NOMO-1 (cell line): ENCODE results near the gene GMDS.

ENCODE experiments used
- DNase-seq, 2 experiments: peaks; one replicate each; lab custom pipeline; 2025; ENCODE audit not compliant: unreplicated experiment in 2 of 2; lab: John Stamatoyannopoulos, UW

GMDS gene

DNA sequence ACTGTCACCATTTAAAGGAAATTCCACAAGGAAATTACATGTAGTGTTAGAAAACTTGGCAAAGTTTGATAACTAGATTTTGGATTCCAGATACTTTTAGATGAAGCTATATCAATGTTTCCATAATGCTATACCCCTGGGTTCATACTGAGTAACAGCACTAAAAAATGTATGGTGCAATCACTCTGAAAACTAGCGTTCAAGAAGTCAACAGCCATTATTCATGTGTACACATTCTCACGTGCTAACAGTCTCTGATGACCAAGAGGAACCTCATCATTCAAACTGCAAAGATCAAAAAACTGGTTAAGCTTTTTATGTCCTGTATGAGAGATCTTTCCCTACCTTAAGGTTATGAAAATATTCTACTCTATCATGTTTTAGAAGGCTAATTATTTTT lies 197.6 kb downstream of the GMDS start:
- DNase-seq: peak; percentile 13 to 80

DNA sequence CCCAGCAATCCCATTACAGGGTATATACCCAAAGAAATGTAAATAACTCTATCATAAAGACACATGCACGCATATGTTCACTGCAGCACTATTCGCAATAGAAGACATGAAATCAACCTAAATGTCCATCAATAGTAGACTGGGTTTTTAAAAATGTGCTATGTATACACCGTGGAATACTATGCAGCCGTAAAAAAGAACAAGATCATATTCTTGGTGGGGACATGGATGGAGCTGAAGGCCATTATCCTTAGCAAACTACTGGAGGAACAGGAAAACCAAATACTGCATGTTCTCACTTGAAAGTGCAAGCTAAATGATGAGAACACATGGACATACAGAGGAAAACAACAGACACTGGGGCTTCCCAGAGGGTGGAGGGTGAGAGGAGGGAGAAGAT lies 201.2 kb downstream of the GMDS start:
- no peak for DNase-seq

DNA sequence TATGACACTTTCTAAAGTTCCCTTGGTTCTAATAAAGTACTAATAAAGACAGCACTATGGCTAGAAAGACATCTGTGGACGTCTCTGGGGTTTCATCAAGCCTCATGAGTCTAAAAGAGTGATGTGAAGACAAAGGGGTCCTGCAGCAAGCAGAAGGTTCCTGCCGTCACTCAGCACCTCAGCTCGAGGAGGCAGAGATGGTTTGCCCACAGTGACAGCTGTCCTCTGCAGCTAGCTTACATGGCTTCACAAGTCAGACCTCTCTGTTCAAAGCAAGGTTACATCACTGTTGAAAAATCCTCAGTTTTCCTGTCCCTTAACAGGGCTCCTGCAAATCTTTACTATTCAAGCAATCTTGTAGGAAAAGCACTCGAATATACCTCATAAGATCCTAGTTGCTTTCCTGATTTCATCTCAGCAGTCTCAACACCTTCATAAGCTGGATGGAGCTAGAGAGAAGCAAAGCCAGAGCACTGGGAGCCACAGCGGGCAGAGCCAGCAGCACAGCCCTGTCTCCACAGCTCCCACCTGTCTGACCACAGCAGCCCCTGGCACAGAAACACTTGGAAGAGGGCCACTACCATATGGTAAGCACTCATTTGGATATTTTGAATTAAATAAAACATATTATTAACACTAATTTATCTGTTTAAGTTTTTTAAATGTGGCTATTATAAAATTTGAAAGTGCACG lies 202.3 kb downstream of the GMDS start:
- no peak for DNase-seq

DNA sequence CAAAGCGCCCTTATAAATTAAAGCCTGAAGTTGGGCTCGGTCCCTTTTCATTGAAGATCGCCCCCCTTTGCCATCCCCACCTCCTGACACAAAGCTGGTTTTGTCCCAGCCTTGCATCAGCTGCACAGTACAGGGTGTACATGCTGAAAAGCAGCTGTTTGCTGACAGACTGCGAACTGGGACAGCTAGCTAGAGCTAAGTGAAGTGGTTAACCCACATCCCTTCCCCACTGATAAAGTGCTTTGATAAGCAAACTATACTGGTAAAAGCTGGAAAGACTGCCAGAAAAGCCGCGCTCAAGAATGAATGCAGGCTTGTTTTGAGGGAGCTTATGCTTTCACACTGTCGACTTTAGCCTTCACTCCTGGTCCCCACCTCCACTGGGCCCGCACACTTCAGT lies 207.3 kb downstream of the GMDS start:
- DNase-seq: no peak

DNA sequence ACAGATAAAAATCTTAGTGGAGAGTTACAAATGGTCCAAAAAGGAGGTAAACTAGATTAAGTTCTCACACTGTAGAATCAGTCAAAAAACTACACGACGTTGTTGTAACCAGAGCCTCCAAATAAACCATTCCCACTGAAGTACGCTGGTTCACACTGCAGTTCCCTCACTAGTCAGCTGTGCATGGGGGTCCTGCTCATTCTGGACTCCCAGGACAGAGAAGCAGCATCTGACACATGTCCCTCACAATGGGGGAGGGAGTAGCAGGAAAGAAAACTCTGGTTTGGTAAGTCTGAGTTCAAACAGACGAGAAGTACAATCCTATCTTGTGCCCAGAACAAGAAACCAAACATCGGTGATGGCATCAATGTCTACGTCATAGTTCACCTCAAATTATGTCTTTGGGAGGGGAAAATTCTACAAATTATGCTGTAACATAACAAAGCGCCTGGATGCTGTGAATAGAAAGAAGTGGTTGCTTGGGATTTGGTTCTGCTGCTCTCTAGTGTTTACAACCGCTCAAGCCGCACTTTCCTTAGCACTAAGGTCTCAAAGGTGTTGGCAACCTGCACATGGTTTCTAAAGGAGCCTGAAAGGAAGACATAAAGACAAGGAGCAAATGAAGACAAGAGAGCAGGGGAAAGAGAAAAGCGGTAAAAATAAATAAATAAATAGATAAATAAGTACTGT lies 208.0 kb downstream of the GMDS start:
- no peak for DNase-seq

DNA sequence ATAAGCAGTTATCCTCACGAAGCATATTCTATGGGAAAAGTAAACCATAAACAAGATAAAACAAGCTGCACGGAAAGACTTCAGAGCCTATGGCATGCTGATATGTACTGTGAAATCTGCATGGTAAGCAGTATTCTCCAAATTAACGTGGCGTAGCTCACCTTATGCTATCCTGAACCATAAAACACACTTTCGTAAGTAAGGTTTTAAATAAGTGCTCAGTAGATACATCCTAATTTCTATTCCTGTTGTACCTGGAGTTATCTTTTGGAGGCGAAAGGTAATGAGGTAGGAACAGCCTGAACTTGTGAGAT lies 208.7 kb downstream of the GMDS start:
- no peak for DNase-seq

DNA sequence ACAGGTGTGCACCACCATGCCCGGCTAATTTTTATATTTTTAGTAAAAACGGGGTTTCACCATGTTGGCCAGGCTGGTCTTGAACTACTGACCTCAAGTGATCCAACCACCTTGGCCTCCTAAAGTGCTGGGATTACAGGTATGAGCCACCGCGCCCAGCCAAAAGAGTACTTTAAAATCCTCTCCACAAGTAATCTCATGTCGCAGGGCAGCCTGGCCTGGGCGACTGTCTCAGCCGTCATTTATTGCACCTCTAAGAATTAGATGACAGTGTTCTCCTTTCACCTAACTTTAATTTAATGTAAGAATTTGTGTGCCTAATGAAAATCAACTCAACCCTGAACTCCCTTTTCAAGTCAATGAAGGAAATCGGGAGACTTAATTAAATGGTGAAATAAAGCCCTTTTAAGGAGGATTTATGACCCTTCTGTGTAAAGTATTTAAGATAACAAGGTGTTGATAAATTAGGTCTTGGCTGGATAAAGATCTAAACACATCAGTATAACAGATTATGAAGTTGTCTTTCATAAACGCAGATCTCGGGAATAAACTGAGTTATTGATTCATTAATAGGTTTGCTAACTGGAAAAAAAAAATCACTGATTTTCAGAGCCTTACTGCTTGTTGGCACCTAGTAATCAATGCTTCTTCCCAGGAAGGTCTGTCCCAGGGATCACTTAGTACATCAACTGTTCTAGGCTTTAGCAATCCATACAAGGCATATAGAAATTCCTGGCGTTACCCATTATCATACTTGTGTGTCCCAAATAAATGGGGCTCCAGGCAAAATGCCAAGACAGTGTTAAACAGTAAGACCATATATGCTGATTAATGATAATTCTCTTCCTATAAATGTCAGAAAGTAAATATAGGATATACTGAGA lies 209.3 kb downstream of the GMDS start:
- no peak for DNase-seq

DNA sequence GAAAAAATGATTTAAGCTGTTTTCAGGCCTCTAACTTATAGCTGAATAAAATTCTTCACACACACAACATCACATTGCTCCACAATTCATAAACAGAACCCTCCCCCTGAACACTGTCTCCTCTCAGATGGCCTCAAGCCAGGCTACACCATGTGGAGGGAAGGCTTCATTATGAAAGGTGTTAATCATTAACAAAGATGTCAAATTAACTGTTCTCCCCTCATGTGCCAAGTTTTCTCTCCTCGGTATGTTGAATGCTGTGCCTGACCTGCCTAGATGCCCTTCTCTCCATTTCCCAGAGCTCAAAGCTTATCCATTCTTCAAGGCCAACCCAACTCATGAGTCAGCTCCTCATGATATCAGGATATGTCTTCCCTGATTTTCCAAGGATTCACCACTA lies 210.4 kb downstream of the GMDS start:
- no peak for DNase-seq

DNA sequence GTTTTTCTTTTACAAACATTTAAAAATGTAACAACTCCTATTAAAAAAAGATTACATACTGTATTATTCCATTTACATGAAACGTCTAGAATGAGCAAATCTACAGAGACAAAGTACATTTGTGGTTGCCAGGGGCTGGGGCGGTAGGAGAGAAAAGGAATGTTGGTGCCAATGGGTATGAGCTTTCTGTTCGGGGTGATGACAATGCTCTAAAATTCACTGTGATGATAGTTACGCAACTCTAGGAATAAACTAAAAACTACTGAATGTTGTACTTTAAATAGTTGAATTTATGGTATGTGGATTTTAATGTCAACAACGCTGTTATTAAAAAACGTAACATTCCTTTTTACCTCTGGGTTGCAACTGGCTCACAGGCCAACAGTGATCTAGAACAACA lies 211.1 kb downstream of the GMDS start:
- no peak for DNase-seq

DNA sequence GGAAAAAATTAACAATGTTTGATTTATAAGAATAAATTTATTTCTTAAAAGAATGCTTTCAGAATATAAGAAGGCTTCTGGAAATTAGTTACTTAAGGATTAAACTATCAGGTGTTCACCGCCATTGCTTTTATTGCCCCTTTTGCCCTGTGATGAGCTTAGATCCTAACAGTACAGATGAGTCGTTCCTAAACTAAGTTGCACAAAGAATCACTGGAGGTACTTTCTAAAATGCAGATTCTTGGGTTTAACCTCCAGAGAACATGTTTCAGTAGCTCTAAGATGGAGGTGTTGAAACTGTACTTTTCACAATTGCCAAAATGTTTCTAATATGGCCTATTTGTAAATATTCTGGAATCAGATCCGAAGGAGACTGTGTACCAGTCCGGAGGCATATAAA lies 211.9 kb downstream of the GMDS start:
- no peak for DNase-seq

DNA sequence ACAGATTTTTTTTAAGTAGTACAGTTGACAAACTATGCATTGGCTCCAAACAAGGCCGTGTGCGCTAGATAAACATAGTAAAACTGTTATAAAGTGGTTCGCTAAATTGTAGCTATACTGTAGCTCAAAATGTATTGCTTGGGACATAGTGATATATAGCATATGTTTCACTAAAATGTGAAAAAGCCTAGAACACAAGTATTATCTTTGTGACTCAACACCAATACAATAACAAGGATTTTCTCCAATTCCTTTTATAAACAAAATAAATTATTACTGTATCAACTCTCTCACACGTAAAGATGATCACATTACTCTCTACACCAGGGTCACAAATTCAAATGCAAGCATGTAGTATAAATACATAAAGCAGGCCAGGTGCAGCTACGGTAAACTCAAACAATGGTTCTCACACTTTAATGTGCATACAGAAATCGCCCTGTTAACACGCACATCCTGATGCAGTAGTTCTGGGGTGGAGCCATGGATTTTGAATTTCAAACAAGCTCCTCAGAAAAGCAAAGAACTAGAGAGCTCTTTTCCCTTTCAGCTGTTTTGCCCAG lies 214.6 kb downstream of the GMDS start:
- no peak for DNase-seq

DNA sequence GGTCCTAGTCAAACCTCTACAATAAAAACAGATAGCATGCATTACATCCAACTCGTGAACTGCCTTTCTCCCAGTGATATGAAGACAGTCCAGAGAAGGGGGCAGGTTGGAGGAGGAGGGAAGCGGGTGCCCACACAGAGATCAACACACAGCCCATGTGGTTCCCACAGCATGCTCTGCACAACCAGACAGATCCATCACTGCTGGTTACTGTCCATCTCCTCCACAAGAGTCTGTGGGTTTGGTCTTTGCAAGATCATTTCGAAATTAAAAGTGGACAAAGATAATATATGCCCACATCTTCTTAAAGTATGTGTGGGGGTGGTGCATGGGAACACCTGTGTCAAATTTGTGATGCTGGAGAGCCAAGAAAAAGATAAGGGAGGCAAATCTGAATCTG lies 215.5 kb downstream of the GMDS start:
- DNase-seq: no peak

DNA sequence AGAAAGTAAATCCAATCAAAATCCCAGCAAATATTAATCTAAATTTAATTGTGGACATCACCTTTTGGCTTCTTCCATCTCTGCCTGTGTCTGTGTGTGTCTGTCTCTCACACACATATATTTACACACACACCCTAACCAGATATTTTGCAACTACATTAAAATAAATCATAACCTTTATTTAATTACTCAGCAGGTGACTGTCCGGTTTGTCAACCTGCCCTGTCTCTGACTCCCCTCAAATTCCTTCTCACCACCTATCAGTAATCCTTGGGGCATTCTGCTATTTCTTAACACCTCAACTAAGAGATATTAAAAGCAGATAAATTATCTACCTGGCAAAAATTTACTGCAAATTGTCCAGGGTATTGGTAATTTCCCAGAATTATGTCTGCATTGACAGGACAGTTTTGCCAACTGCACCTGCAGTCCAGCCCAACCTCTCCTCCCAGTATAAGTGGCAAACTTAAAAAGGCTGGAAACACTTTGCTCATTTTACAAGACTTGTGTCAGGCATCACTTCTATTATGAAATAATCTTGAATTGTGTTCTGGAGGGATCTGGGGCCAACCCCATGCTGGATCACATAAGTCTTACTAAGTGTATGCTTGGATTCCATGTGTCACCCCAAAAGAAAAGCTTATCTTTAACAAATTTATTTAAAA lies 216.1 kb downstream of the GMDS start:
- DNase-seq: no peak

DNA sequence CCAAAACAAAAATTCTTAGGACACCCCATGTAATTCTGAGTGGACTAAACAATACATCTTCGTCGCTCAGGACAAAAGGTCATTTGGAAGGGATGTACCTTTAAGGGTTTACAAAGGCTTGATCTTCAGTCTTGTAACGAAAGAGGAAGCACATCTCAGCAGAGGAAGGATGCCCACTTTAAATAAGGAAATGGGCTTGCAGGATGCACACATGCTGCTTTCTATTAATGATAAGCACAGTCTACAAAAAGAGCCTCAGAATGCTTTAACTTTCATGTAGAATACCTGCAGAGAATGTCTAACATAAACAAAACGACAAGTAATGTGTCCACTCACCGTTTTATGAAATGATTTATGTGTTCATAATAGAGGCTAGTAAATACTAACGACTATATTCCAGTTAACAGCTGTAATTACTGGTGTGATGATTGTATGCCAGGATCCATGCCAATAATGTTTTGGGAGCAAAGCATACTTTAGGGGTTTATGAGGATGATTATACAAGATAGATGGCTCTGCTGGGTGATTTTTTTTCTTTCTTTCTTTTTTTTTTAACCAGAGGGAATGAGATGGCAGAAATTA lies 216.9 kb downstream of the GMDS start:
- DNase-seq: peak; percentile 1 to 85

DNA sequence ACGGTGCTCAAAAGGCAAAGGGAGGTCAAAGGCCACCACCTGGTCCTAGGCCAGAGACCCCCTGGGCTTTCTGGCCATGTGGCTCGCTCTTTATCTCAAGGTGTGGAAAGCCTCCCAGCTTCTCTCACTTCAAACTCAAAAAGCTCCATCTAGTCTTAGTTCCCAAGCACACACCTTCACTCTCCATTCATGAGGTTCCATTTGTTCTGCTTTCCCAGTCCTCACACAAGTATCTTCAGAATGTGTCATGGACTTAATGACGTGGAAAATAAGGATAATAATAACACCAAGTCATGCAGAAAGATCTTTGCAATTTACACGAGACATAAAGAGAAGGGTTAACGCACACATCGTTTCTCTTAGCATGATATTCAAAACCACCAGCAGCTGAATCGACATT lies 219.3 kb downstream of the GMDS start:
- no peak for DNase-seq

DNA sequence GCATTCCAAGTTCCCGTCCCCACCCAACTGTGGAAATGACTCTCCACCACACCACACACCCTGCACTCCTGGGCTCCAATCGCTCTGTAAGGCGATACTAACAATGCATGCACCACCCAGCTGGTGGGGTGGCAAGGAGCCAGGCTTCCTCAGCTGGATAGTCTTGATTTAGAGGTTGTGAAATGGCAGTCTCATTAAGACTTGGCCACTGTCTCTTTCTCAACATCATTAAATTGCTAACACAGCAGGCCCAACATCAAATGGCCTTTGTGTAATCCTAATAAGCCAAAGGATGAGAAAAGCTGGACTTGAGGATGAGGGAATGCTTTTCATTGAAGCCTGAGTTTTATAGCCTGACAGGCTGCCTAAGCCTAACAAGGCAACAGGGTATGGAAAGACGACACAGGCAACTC lies 223.7 kb downstream of the GMDS start:
- DNase-seq: peak; percentile 69 to 71

DNA sequence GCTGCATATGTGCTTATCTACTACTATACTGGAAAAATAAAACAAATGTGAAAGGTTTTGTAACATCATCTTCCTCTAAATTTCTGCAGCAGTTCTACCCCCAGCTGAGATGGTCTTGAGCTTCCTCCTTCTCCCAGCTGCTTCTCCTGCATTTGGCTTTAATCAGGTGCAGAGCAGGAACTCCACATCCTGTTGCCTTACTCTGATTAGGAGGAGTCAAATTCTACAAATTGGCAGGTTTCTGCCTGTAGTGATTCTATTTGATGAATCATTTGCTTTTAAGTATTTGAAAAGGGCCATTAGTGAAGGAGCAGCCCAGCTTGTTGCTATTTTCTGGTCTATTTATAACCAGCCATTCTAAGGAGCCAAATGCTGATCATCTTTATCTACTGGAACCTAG lies 224.5 kb downstream of the GMDS start:
- DNase-seq: peak; percentile 36 to 70

DNA sequence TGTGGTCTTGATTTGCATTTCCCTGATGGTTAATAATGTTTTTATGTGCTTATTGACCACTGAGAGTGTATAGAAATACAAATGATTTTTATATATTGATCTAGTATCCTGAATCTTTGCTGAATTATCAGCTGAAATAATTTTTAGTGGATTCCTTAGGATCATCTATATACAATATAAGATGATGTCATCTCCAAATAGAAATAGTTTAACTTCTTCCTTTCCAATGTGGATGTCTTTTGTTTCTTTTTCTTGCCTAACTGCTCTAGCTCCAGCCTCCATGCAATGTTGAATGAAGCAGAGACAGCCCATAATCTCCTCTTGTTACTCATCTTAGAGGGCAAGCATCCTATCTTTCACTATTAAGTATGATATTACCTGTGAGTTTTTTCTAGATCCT lies 226.4 kb downstream of the GMDS start:
- DNase-seq: no peak

DNA sequence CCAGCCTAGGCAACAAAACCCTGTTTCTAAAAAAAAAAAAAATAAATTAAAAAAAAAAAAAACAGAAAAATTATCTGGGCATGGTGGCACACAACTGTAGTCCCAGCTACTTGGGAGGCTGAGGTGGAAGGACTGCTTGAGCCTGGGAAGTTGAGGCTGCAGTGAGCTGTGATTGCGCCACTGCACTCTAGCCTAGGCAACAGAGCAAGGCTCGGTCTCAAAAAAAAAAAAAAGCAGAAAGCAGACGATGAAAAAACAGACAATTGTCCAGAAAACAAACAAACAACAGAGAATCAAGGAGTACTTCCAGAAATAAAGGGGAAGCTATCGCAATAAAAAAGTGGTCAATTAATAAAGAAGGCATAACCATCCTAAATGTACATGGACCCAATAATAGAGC lies 229.4 kb downstream of the GMDS start:
- DNase-seq: no peak

DNA sequence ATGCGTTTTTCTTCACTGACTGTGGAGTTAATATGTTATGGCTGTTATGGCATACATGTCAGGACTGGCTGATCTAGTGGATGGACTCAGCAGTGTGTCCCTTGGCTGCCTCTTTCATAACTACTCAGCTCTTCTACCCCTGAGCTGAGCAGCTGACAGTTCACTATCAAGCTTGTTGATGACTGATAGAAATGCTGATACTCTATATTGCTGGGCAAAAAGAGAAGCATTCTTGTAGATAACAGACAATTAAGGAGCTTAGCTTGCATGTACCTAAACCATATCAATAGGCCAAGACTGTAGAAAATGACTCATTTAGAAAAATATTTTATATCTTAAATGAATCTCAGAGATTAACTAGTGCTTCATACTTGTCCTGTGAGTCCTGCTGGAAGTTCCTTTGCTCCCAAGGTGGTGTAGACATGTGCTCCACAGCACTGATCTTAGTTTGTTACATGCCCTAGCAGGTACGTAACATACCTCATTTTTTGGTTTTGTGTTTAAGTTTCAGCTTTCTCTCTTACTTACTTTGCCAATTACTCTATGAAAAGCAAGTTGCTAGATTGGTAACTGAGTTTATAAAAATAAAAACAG lies 236.9 kb downstream of the GMDS start:
- DNase-seq: no peak
